ENCODE results near the gene LMF1. TPM values are rescaled to one million over a fixed set of nuclear protein-coding genes. Genes with fewer than 3 reads are reported as not detected.

LMF1 gene
- total and polyA plus RNA-seq, 7 experiments from 2014 or later = 10.6 to 63.1 (median 41.3) TPM

- H3K9me3 Mint-ChIP-seq = no peaks in the 10 kb centered on the region
- intact Hi-C loops (cut with micrococcal nuclease) = no loop called here
- peak overlapping the region in 1 of 9 donors; percentile 19 for H3K27ac Mint-ChIP-seq
- ChIA-PET POLR2A (interaction anchor here (1.3 kb wide), 1 partner anchor 99 kb away, joined by 3 read pairs; no protein-coding TSS in a partner anchor), CTCF (no interaction called here)
- Histone ChIP-seq H3K36me3 (ENCODE audit: control insufficient read depth in 2 of 3, insufficient read depth in 3 of 3, low read length in 3 of 3) (peaks cover 0 to 8% (median 0%) of the 10 kb centered on the region in 3 experiments), H3K27ac (ENCODE audit: low read depth, low read length) (no peak overlapping the region), H3K4me1 (ENCODE audit: control insufficient read depth in 2 of 2, insufficient read depth in 2 of 2, low read length in 2 of 2) (no peaks in the 10 kb centered on the region), H3K4me3 (ENCODE audit: low read length) (no peak overlapping the region), H3K27me3 (ENCODE audit: control insufficient read depth in 2 of 2, insufficient read depth in 2 of 2, low read length in 2 of 2) (no peaks in the 10 kb centered on the region), H3K9me3 (ENCODE audit: control insufficient read depth in 2 of 3, low read length in 3 of 3) (no peaks in the 10 kb centered on the region)
- H3K27me3 Mint-ChIP-seq = no peaks in the 10 kb centered on the region
- peaks cover 0 to 8% (median 0%) of the 10 kb centered on the region in 5 donors for H3K36me3 Mint-ChIP-seq
- H3K4me3 Mint-ChIP-seq = no peak overlapping the region
- H3K4me1 Mint-ChIP-seq = no peaks in the 10 kb centered on the region
- ATAC-seq (no peak), DNase-seq (no peak)
Observed at GRCh38 chr16:898761-899682, 71.8 kb downstream of the LMF1 start.

DNA sequence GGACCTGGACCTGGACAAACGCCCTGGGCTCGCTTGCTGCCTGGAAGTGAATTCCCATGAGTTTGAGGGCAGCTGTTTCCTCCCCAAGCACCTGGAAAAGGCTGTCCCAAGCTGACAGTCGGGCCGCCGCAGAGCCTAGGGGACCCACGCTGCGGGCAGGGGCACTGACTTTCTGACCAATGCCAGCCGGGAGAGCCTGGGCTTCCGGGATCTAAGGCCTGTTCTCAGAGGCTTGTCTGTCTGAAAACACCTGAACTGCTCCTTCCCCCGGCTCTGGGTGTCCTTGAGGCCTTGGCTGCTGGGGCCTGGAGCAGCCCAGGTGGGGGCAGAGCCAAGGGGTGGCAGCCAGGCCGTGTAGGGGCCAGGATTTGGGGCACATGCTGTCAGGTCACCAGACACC is 72.6 kb downstream of the LMF1 start:
- H3K9me3 ChIP-seq (ENCODE audit: control insufficient read depth in 2 of 3, low read length in 3 of 3) = no peaks in the 10 kb centered on the region
- no peaks in the 10 kb centered on the region for H3K4me1 Mint-ChIP-seq
- no peak overlapping the region for H3K4me3 ChIP-seq (ENCODE audit: low read length)
- H3K9me3 Mint-ChIP-seq = no peaks in the 10 kb centered on the region
- no peaks in the 10 kb centered on the region for H3K27me3 ChIP-seq (ENCODE audit: control insufficient read depth in 2 of 2, insufficient read depth in 2 of 2, low read length in 2 of 2)
- DNase-seq = no peak
- H3K27me3 Mint-ChIP-seq = no peaks in the 10 kb centered on the region
- H3K27ac ChIP-seq (ENCODE audit: low read depth, low read length) = no peak overlapping the region
- CTCF ChIA-PET = no interaction called here
- peaks cover 0 to 8% (median 0%) of the 10 kb centered on the region in 3 experiments for H3K36me3 ChIP-seq (ENCODE audit: control insufficient read depth in 2 of 3, insufficient read depth in 3 of 3, low read length in 3 of 3)
- peaks cover 0 to 8% (median 0%) of the 10 kb centered on the region in 5 donors for H3K36me3 Mint-ChIP-seq
- H3K4me1 ChIP-seq (ENCODE audit: control insufficient read depth in 2 of 2, insufficient read depth in 2 of 2, low read length in 2 of 2) = no peaks in the 10 kb centered on the region
- no peak for ATAC-seq
- H3K27ac Mint-ChIP-seq = no peak overlapping the region
- no peak overlapping the region for H3K4me3 Mint-ChIP-seq
- POLR2A ChIA-PET = interaction anchor here (1.3 kb wide), 1 partner anchor 100 kb away, joined by 3 read pairs; no protein-coding TSS in a partner anchor
- intact Hi-C loops (cut with micrococcal nuclease) = no loop called here

GRCh38 chr16:897701-898100 is 73.1 kb downstream of the LMF1 start:
- ATAC-seq (no peak), DNase-seq (no peak)
- Histone ChIP-seq H3K4me3 (ENCODE audit: low read length) (no peak overlapping the region), H3K9me3 (ENCODE audit: control insufficient read depth in 2 of 3, low read length in 3 of 3) (no peaks in the 10 kb centered on the region), H3K36me3 (ENCODE audit: control insufficient read depth in 2 of 3, insufficient read depth in 3 of 3, low read length in 3 of 3) (peaks cover 0 to 12% (median 0%) of the 10 kb centered on the region in 3 experiments), H3K27ac (ENCODE audit: low read depth, low read length) (no peak overlapping the region), H3K27me3 (ENCODE audit: control insufficient read depth in 2 of 2, insufficient read depth in 2 of 2, low read length in 2 of 2) (no peaks in the 10 kb centered on the region), H3K4me1 (ENCODE audit: control insufficient read depth in 2 of 2, insufficient read depth in 2 of 2, low read length in 2 of 2) (no peaks in the 10 kb centered on the region)
- no peak overlapping the region for H3K4me3 Mint-ChIP-seq
- no peak overlapping the region for H3K27ac Mint-ChIP-seq
- intact Hi-C loops (cut with micrococcal nuclease) = no loop called here
- no peaks in the 10 kb centered on the region for H3K4me1 Mint-ChIP-seq
- ChIA-PET POLR2A (interaction anchor here (1.3 kb wide), 1 partner anchor 100 kb away, joined by 3 read pairs; no protein-coding TSS in a partner anchor), CTCF (no interaction called here)
- H3K27me3 Mint-ChIP-seq = no peaks in the 10 kb centered on the region
- peaks cover 0 to 8% (median 0%) of the 10 kb centered on the region in 5 donors for H3K36me3 Mint-ChIP-seq
- no peaks in the 10 kb centered on the region for H3K9me3 Mint-ChIP-seq

- Mint-ChIP-seq H3K4me3 (no peak overlapping the region), H3K4me1 (no peaks in the 10 kb centered on the region), H3K27ac (peak overlapping the region in 1 of 9 donors; percentile 66), H3K27me3 (no peaks in the 10 kb centered on the region), H3K36me3 (peaks cover 0 to 8% (median 0%) of the 10 kb centered on the region in 5 donors), H3K9me3 (no peaks in the 10 kb centered on the region)
- no peaks in the 10 kb centered on the region for H3K4me1 ChIP-seq (ENCODE audit: control insufficient read depth in 2 of 2, insufficient read depth in 2 of 2, low read length in 2 of 2)
- peaks cover 0 to 17% (median 0%) of the 10 kb centered on the region in 3 experiments for H3K36me3 ChIP-seq (ENCODE audit: control insufficient read depth in 2 of 3, insufficient read depth in 3 of 3, low read length in 3 of 3)
- intact Hi-C loops (cut with micrococcal nuclease) = no loop called here
- no peak overlapping the region for H3K4me3 ChIP-seq (ENCODE audit: low read length)
- H3K9me3 ChIP-seq (ENCODE audit: control insufficient read depth in 2 of 3, low read length in 3 of 3) = no peaks in the 10 kb centered on the region
- ATAC-seq = no peak
- DNase-seq = no peak
- ChIA-PET CTCF (no interaction called here), POLR2A (interaction anchor here (1.3 kb wide), 1 partner anchor 101 kb away, joined by 3 read pairs; no protein-coding TSS in a partner anchor)
- no peak overlapping the region for H3K27ac ChIP-seq (ENCODE audit: low read depth, low read length)
- no peaks in the 10 kb centered on the region for H3K27me3 ChIP-seq (ENCODE audit: control insufficient read depth in 2 of 2, insufficient read depth in 2 of 2, low read length in 2 of 2)
Observed at GRCh38 chr16:897200-897543, 73.6 kb downstream of the LMF1 start.

GRCh38 chr16:896261-897199 is 74.3 kb downstream of the LMF1 start:
- Histone ChIP-seq H3K27ac (ENCODE audit: low read depth, low read length) (no peak overlapping the region), H3K36me3 (ENCODE audit: control insufficient read depth in 2 of 3, insufficient read depth in 3 of 3, low read length in 3 of 3) (peaks cover 0 to 23% (median 0%) of the 10 kb centered on the region in 3 experiments), H3K9me3 (ENCODE audit: control insufficient read depth in 2 of 3, low read length in 3 of 3) (no peaks in the 10 kb centered on the region), H3K4me1 (ENCODE audit: control insufficient read depth in 2 of 2, insufficient read depth in 2 of 2, low read length in 2 of 2) (no peaks in the 10 kb centered on the region), H3K27me3 (ENCODE audit: control insufficient read depth in 2 of 2, insufficient read depth in 2 of 2, low read length in 2 of 2) (no peaks in the 10 kb centered on the region), H3K4me3 (ENCODE audit: low read length) (no peak overlapping the region)
- intact Hi-C loops (cut with micrococcal nuclease) = no loop called here
- Mint-ChIP-seq H3K27me3 (no peaks in the 10 kb centered on the region), H3K4me3 (no peak overlapping the region), H3K9me3 (no peaks in the 10 kb centered on the region), H3K27ac (peak overlapping the region in 1 of 9 donors; percentile 66), H3K36me3 (peaks cover 0 to 13% (median 0%) of the 10 kb centered on the region in 5 donors), H3K4me1 (peaks cover 0 to 2% (median 0%) of the 10 kb centered on the region in 7 donors)
- ATAC-seq (no peak), DNase-seq (no peak)
- ChIA-PET POLR2A (no interaction called here), CTCF (no interaction called here)

DNA sequence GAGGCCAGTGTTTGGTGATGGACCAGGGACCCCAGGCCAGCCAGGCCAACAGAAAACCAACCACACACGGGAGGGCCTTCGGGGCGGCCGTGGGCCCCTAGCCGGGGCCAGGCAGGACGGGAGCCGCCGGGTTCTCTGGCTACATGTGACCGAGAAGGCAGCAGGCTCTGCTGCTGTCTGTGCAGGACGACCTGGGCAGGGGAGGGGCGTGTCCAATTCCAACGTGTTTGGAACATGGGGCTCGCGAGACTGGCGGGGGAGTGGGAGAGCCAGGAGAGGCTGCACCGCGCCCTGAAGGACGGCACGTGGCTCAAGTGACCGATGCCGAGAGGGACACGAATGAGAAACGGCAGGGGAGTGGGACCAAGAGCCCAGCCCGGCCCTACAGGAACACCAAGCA is 75.4 kb downstream of the LMF1 start:
- H3K9me3 ChIP-seq (ENCODE audit: control insufficient read depth in 2 of 3, low read length in 3 of 3) = no peaks in the 10 kb centered on the region
- Mint-ChIP-seq H3K36me3 (peaks cover 0 to 13% (median 0%) of the 10 kb centered on the region in 5 donors), H3K4me3 (no peak overlapping the region), H3K27ac (no peak overlapping the region), H3K27me3 (no peaks in the 10 kb centered on the region), H3K4me1 (peaks cover 0 to 2% (median 0%) of the 10 kb centered on the region in 7 donors), H3K9me3 (no peaks in the 10 kb centered on the region)
- intact Hi-C loops (cut with micrococcal nuclease) = no loop called here
- DNase-seq (no peak), ATAC-seq (no peak)
- H3K27me3 ChIP-seq (ENCODE audit: control insufficient read depth in 2 of 2, insufficient read depth in 2 of 2, low read length in 2 of 2) = no peaks in the 10 kb centered on the region
- peaks cover 0 to 34% (median 0%) of the 10 kb centered on the region in 3 experiments for H3K36me3 ChIP-seq (ENCODE audit: control insufficient read depth in 2 of 3, insufficient read depth in 3 of 3, low read length in 3 of 3)
- no peak overlapping the region for H3K4me3 ChIP-seq (ENCODE audit: low read length)
- H3K27ac ChIP-seq (ENCODE audit: low read depth, low read length) = no peak overlapping the region
- H3K4me1 ChIP-seq (ENCODE audit: control insufficient read depth in 2 of 2, insufficient read depth in 2 of 2, low read length in 2 of 2) = no peaks in the 10 kb centered on the region
- ChIA-PET POLR2A (no interaction called here), CTCF (no interaction called here)

All from naive thymus-derived CD4-positive, alpha-beta T cell (primary cell).